WTC11 (cell line): ENCODE measurements around the gene TMEM144. TPM values are rescaled to one million over a fixed set of nuclear protein-coding genes. Genes with fewer than 3 reads are reported as not detected.

Experiments used
- ATAC-seq: fragments of 200-7000 bp; cut with Tn5 transposase; 2 replicates; pipeline ENCODE4 v1.10.0; 2021; ENCODE audit warnings: mild to moderate bottlenecking, moderate library complexity
- CTCF ChIA-PET: fragments of 300-600 bp; sonication (Branson Sonifier 250); formaldehyde crosslinking; loops from one replicate; lab custom pipeline; 2021; ENCODE audit warnings: antibody characterized with exemption; lab: Charles Lee
- POLR2A ChIA-PET: fragments of 350-600 bp; sonication (Branson Sonifier 250); formaldehyde crosslinking; loops from one replicate; lab custom pipeline; 2021; ENCODE audit warnings: antibody characterized with exemption; lab: Charles Lee
- DNase-seq: peaks from one replicate; pipeline ENCODE4 v3.0.0; 2021; ENCODE audit warnings: low spot score
- H3K27ac Mint-ChIP-seq: 2 replicates; pipeline ENCODE4 v1.8.0; 2021; ENCODE audit warnings: mixed read lengths
- H3K27me3 Mint-ChIP-seq: 2 replicates; pipeline ENCODE4 v1.8.0; 2021; ENCODE audit warnings: low read depth, mild to moderate bottlenecking, moderate library complexity, mixed read lengths
- H3K36me3 Mint-ChIP-seq: 2 replicates; pipeline ENCODE4 v1.8.0; 2021; ENCODE audit warnings: mixed read lengths
- H3K4me1 Mint-ChIP-seq: 2 replicates; pipeline ENCODE4 v1.8.0; 2022; ENCODE audit warnings: mixed read lengths
- H3K4me3 Mint-ChIP-seq: 2 replicates; pipeline ENCODE4 v1.8.0; 2021; ENCODE audit warnings: mild to moderate bottlenecking, moderate library complexity, mixed read lengths
- H3K9me3 Mint-ChIP-seq: 2 replicates; pipeline ENCODE4 v1.8.0; 2021; ENCODE audit warnings: mixed read lengths
- ATF2 ChIP-seq: sonication (generic); formaldehyde crosslinking; IDR thresholded peaks from 2 replicates; pipeline ENCODE4 v1.8.1; 2022; ENCODE audit warnings: low read depth, missing genetic modification reagents, borderline replicate concordance
- ATF6 ChIP-seq: sonication (generic); formaldehyde crosslinking; IDR thresholded peaks from 2 replicates; pipeline ENCODE4 v1.8.1; 2023; ENCODE audit warnings: mild to moderate bottlenecking, missing genetic modification reagents
- FOXP1 ChIP-seq: sonication (generic); formaldehyde crosslinking; IDR thresholded peaks from 2 replicates; pipeline ENCODE4 v1.8.0; 2022; ENCODE audit warnings: missing genetic modification reagents, mild to moderate bottlenecking, moderate library complexity, borderline replicate concordance
- GRHL2 ChIP-seq: fragments of 250-450 bp; sonication (Bioruptor Pico); IDR thresholded peaks from 2 replicates; pipeline ENCODE4 v1.8.0; 2022; ENCODE audit warnings: mild to moderate bottlenecking, moderate library complexity; ENCODE audit not compliant: insufficient replicate concordance, severe bottlenecking
- HMGA2 ChIP-seq: fragments of 250-450 bp; sonication (Bioruptor Pico); IDR thresholded peaks from 2 replicates; pipeline ENCODE4 v1.4.0; 2021; ENCODE audit warnings: mild to moderate bottlenecking, moderate library complexity
- NR2C2 ChIP-seq: sonication (generic); formaldehyde crosslinking; IDR thresholded peaks from 2 replicates; pipeline ENCODE4 v1.8.0; 2022; ENCODE audit warnings: mild to moderate bottlenecking, missing genetic modification reagents
- SMAD3 ChIP-seq: sonication (generic); formaldehyde crosslinking; IDR thresholded peaks from 2 replicates; pipeline ENCODE4 v1.8.0; 2022; ENCODE audit warnings: missing genetic modification reagents, mild to moderate bottlenecking, borderline replicate concordance
- TP53 ChIP-seq: sonication (generic); formaldehyde crosslinking; IDR thresholded peaks from 2 replicates; pipeline ENCODE4 v1.8.1; 2023; ENCODE audit warnings: mild to moderate bottlenecking, missing genetic modification reagents
- ZNF281 ChIP-seq: sonication (generic); formaldehyde crosslinking; IDR thresholded peaks from 2 replicates; pipeline ENCODE4 v1.8.0; 2023; ENCODE audit warnings: mild to moderate bottlenecking, missing genetic modification reagents
- total RNA-seq: library from RNA; stranded (reverse); gene quantifications from 3 replicates; pipeline ENCODE4 v1.2.3, GENCODE V29; 2021
- TF ChIP-seq, protein P1 (sequence below): sonication (generic); formaldehyde crosslinking; IDR thresholded peaks from 2 replicates; pipeline ENCODE4 v1.8.1; 2023; ENCODE audit warnings: mild to moderate bottlenecking, moderate library complexity, missing genetic modification reagents
- TF ChIP-seq, protein P2 (sequence below): sonication (generic); formaldehyde crosslinking; IDR thresholded peaks from 2 replicates; pipeline ENCODE4 v1.8.0; 2022; ENCODE audit warnings: missing genetic modification reagents
- TF ChIP-seq, protein P3 (sequence below): sonication (generic); formaldehyde crosslinking; IDR thresholded peaks from 2 replicates; pipeline ENCODE4 v1.8.1; 2023; ENCODE audit warnings: mild to moderate bottlenecking, missing genetic modification reagents, moderate library complexity
- TF ChIP-seq, protein P4 (sequence below): sonication (generic); formaldehyde crosslinking; IDR thresholded peaks from 2 replicates; pipeline ENCODE4 v1.8.1; 2022; ENCODE audit warnings: low read depth, mild to moderate bottlenecking, moderate library complexity, missing genetic modification reagents, borderline replicate concordance
- TF ChIP-seq, protein P5 (sequence below): sonication (generic); formaldehyde crosslinking; conservative IDR thresholded peaks from 2 replicates; pipeline ENCODE4 v1.8.1; 2023; ENCODE audit warnings: mild to moderate bottlenecking, low read depth, missing genetic modification reagents, moderate library complexity
- TF ChIP-seq, protein P6 (sequence below): fragments of 200-600 bp; IDR thresholded peaks from 2 replicates; pipeline ENCODE4 v1.8.0; 2022; ENCODE audit warnings: antibody characterized with exemption

Gene TMEM144
- total RNA-seq, 1 experiment from 2014 or later: 3.8 TPM

DNA sequence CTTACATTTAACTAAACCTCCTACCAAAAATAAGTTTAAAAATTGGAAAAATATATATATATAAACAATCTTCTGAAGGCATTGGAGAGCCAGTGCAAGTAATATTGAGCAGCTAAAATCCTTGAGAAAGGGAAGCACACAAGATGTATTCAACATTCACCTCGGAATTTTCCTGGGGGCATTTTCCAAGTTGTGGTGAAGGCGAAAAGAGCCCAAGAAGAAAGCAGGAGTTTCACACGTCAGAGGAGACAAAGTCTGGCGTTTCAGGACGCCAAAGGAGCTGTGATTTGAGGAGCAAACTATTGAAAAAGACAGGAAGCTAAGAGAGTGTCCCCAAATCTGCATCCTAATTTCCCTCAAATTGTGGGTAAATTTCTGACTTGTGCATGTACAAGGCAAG, 28.4 kb upstream of the TMEM144 start (continued):
- TF ChIP-seq, protein P1, sequence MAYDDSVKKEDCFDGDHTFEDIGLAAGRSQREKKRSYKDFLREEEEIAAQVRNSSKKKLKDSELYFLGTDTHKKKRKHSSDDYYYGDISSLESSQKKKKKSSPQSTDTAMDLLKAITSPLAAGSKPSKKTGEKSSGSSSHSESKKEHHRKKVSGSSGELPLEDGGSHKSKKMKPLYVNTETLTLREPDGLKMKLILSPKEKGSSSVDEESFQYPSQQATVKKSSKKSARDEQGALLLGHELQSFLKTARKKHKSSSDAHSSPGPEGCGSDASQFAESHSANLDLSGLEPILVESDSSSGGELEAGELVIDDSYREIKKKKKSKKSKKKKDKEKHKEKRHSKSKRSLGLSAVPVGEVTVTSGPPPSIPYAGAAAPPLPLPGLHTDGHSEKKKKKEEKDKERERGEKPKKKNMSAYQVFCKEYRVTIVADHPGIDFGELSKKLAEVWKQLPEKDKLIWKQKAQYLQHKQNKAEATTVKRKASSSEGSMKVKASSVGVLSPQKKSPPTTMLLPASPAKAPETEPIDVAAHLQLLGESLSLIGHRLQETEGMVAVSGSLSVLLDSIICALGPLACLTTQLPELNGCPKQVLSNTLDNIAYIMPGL (CRISPR knock-in tag): no peak
- TF ChIP-seq ATF2 (CRISPR knock-in tag) (no peak), ZNF281 (CRISPR knock-in tag) (no peak), ATF6 (no peak)
- TF ChIP-seq, protein P2, sequence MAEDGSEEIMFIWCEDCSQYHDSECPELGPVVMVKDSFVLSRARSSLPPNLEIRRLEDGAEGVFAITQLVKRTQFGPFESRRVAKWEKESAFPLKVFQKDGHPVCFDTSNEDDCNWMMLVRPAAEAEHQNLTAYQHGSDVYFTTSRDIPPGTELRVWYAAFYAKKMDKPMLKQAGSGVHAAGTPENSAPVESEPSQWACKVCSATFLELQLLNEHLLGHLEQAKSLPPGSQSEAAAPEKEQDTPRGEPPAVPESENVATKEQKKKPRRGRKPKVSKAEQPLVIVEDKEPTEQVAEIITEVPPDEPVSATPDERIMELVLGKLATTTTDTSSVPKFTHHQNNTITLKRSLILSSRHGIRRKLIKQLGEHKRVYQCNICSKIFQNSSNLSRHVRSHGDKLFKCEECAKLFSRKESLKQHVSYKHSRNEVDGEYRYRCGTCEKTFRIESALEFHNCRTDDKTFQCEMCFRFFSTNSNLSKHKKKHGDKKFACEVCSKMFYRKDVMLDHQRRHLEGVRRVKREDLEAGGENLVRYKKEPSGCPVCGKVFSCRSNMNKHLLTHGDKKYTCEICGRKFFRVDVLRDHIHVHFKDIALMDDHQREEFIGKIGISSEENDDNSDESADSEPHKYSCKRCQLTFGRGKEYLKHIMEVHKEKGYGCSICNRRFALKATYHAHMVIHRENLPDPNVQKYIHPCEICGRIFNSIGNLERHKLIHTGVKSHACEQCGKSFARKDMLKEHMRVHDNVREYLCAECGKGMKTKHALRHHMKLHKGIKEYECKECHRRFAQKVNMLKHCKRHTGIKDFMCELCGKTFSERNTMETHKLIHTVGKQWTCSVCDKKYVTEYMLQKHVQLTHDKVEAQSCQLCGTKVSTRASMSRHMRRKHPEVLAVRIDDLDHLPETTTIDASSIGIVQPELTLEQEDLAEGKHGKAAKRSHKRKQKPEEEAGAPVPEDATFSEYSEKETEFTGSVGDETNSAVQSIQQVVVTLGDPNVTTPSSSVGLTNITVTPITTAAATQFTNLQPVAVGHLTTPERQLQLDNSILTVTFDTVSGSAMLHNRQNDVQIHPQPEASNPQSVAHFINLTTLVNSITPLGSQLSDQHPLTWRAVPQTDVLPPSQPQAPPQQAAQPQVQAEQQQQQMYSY (CRISPR knock-in tag): no peak
- TF ChIP-seq, protein P3, sequence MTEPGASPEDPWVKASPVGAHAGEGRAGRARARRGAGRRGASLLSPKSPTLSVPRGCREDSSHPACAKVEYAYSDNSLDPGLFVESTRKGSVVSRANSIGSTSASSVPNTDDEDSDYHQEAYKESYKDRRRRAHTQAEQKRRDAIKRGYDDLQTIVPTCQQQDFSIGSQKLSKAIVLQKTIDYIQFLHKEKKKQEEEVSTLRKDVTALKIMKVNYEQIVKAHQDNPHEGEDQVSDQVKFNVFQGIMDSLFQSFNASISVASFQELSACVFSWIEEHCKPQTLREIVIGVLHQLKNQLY (CRISPR knock-in tag): no peak

DNA sequence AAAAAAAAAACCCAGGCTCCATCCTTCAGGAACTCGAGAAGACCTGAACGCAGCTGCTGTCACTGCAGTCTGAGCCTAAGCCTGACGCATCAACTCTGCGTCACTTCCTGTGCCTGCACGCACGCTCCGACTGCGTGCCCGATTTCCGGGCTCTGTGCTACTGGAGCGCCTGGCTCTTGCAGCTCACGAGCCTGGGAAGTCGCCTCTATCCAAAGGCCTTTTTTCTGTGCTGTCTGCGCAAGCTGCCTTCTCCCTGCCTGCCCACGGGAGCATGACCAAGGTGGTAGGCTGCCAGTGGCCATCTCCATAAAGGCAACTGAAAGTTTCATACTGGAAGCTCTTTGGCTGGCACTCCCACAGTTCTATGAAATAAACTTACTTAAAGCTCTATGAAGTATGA, 27.6 kb upstream of the TMEM144 start:
- Mint-ChIP-seq H3K36me3 (no peaks in the 10 kb centered on the region), H3K9me3 (no peaks in the 10 kb centered on the region), H3K27me3 (no peaks in the 10 kb centered on the region), H3K4me1 (peaks cover 4% of the 10 kb centered on the region; the same call in 1 of the 2 replicates), H3K27ac (no peak overlapping the region), H3K4me3 (no peak overlapping the region)
- DNase-seq (no peak), ATAC-seq (peak; percentile 39)
- POLR2A ChIA-PET: no interaction called here
- CTCF ChIA-PET: interaction anchor here (0.7 to 1.8 kb wide), 5 partner anchors 9 to 395 kb away, joined by 3 to 12 read pairs (median 4); no protein-coding TSS in a partner anchor
- TF ChIP-seq FOXP1 (CRISPR knock-in tag): no peak
- TF ChIP-seq, protein P4, sequence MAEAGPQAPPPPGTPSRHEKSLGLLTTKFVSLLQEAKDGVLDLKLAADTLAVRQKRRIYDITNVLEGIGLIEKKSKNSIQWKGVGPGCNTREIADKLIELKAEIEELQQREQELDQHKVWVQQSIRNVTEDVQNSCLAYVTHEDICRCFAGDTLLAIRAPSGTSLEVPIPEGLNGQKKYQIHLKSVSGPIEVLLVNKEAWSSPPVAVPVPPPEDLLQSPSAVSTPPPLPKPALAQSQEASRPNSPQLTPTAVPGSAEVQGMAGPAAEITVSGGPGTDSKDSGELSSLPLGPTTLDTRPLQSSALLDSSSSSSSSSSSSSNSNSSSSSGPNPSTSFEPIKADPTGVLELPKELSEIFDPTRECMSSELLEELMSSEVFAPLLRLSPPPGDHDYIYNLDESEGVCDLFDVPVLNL (CRISPR knock-in tag): no peak
- no peak for TF ChIP-seq SMAD3 (CRISPR knock-in tag)
- TF ChIP-seq NR2C2 (CRISPR knock-in tag): no peak
- TF ChIP-seq GRHL2: no peak
- TF ChIP-seq TP53 (CRISPR knock-in tag): no peak
- TF ChIP-seq HMGA2: no peak
- TF ChIP-seq, protein P5, sequence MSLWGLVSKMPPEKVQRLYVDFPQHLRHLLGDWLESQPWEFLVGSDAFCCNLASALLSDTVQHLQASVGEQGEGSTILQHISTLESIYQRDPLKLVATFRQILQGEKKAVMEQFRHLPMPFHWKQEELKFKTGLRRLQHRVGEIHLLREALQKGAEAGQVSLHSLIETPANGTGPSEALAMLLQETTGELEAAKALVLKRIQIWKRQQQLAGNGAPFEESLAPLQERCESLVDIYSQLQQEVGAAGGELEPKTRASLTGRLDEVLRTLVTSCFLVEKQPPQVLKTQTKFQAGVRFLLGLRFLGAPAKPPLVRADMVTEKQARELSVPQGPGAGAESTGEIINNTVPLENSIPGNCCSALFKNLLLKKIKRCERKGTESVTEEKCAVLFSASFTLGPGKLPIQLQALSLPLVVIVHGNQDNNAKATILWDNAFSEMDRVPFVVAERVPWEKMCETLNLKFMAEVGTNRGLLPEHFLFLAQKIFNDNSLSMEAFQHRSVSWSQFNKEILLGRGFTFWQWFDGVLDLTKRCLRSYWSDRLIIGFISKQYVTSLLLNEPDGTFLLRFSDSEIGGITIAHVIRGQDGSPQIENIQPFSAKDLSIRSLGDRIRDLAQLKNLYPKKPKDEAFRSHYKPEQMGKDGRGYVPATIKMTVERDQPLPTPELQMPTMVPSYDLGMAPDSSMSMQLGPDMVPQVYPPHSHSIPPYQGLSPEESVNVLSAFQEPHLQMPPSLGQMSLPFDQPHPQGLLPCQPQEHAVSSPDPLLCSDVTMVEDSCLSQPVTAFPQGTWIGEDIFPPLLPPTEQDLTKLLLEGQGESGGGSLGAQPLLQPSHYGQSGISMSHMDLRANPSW (CRISPR knock-in tag): no peak
- TF ChIP-seq, protein P6, sequence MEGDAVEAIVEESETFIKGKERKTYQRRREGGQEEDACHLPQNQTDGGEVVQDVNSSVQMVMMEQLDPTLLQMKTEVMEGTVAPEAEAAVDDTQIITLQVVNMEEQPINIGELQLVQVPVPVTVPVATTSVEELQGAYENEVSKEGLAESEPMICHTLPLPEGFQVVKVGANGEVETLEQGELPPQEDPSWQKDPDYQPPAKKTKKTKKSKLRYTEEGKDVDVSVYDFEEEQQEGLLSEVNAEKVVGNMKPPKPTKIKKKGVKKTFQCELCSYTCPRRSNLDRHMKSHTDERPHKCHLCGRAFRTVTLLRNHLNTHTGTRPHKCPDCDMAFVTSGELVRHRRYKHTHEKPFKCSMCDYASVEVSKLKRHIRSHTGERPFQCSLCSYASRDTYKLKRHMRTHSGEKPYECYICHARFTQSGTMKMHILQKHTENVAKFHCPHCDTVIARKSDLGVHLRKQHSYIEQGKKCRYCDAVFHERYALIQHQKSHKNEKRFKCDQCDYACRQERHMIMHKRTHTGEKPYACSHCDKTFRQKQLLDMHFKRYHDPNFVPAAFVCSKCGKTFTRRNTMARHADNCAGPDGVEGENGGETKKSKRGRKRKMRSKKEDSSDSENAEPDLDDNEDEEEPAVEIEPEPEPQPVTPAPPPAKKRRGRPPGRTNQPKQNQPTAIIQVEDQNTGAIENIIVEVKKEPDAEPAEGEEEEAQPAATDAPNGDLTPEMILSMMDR: no peak
